ENCODE data around the gene SMOC2. TPM values are rescaled to one million over a fixed set of nuclear protein-coding genes. Genes with fewer than 3 reads are reported as not detected.

The SMOC2 gene
- total RNA-seq, 1 experiment from 2014 or later = 0.42 TPM

- CTCF ChIA-PET = no interaction called here
- H4K20me1 ChIP-seq (ENCODE audit: insufficient read depth) = no peaks in the 10 kb centered on the region
- H3K27ac ChIP-seq (ENCODE audit: low read depth, low read length) = no peak overlapping the region
- no peaks in the 10 kb centered on the region for H3K36me3 ChIP-seq (ENCODE audit: control insufficient read depth in 1 of 2, insufficient read depth in 2 of 2, low read length in 2 of 2)
- ATAC-seq (no peak), DNase-seq (ENCODE audit: low read depth, low spot score) (no peak)
- no peak overlapping the region for H3K4me2 ChIP-seq (ENCODE audit: low read length)
- no TSS peak for BruUV-seq (replicated peaks)
- TF ChIP-seq ZBTB33 (IDR thresholded peaks at IDR 0.05; ENCODE audit: extremely low read depth, insufficient replicate concordance, low read length) (no peak), RAD21 (IDR thresholded peaks at IDR 0.05; ENCODE audit: low read depth) (peak; percentile 40), CTCF (IDR thresholded peaks at IDR 0.05 in 2 of 3, conservative IDR thresholded peaks at IDR 0.05 in 1 of 3; ENCODE audit: borderline replicate concordance in 1 of 3, insufficient read depth in 1 of 3, low read depth in 2 of 3, low read length in 2 of 3) (peak in 2 of 3 experiments; percentile 40 to 43; a peak in 4 of 6 replicates), SRF (IDR thresholded peaks at IDR 0.05; ENCODE audit: low read depth) (no peak), EGR1 (IDR thresholded peaks at IDR 0.05; ENCODE audit: low read depth) (no peak), ATF3 (IDR thresholded peaks at IDR 0.05) (no peak), MAX (IDR thresholded peaks at IDR 0.05) (no peak), SIN3A (IDR thresholded peaks at IDR 0.05; ENCODE audit: low read depth) (no peak), TCF7L2 (IDR thresholded peaks at IDR 0.05; ENCODE audit: borderline replicate concordance, extremely low read depth, insufficient read depth, insufficient read length) (no peak), JUND (IDR thresholded peaks at IDR 0.05) (no peak)
- peaks cover 7% of the 10 kb centered on the region; the same call in 1 of the 2 replicates for H3K27me3 ChIP-seq (ENCODE audit: insufficient read depth, low read length)
- no peaks in the 10 kb centered on the region for H3K9me2 ChIP-seq (ENCODE audit: insufficient read depth)
- no peak overlapping the region for H2AFZ ChIP-seq (ENCODE audit: low read depth, low read length, poor library complexity, severe bottlenecking)
- RAD21 ChIA-PET (ENCODE audit: low non-redundant PET in 1 of 2, low total read pairs in 2 of 2, uncharacterized antibody in 2 of 2, unreplicated experiment in 2 of 2) = no interaction called here
- POLR2A ChIA-PET = no interaction called here
- intact Hi-C loops (cut with micrococcal nuclease) = no loop called here
- no peak overlapping the region for H3K4me3 ChIP-seq (replicated peaks in 1 of 2; ENCODE audit: low read depth in 1 of 2, low read length in 2 of 2)
- no peaks in the 10 kb centered on the region for H3K4me1 ChIP-seq (ENCODE audit: control insufficient read depth in 1 of 2, insufficient read depth in 2 of 2, low read length in 2 of 2)
- no peak overlapping the region for H3K9ac ChIP-seq (ENCODE audit: low read length)
- no peaks in the 10 kb centered on the region for H3K9me3 ChIP-seq (ENCODE audit: control insufficient read depth in 1 of 2, insufficient read depth in 1 of 2, low read depth in 1 of 2, low read length in 2 of 2)
- no peaks in the 10 kb centered on the region for H3K79me2 ChIP-seq (ENCODE audit: insufficient read depth, low read length)
These were observed 11.0 kb downstream of the SMOC2 start for GRCh38 chr6:168451805-168452517.
